NCI-H524 (cell line): Measurements from ENCODE around the gene FGD5.
"Not testable (repeated sequence)": the region's sequence is repeated elsewhere in the genome, so short reads cannot be mapped to it uniquely, and the experiment has no call there.

Source experiments
- DNase-seq, 2 experiments: peaks; one replicate each; lab custom pipeline; 2025; lab: John Stamatoyannopoulos, UW

Gene FGD5

DNA sequence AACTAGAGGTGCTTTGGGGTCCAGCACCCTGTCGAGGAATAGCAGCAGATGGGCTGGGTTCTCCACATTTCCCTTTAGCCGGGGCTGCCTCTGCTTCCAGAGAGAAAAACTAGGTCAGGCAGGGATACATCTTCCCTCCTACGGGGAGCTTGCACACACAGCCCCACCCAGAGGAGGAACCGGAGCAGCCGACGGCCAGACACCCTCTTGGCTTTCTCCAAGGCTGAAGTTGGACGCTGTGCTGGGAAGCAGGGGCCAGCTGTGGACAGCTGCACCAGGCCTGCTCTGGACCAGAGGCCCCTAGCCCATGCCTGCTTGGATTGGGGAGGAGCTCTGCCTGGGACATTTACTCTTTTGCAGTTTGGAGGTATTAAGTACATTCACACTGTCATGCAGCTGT lies 84.0 kb downstream of the FGD5 start:
- DNase-seq = no peak

DNA sequence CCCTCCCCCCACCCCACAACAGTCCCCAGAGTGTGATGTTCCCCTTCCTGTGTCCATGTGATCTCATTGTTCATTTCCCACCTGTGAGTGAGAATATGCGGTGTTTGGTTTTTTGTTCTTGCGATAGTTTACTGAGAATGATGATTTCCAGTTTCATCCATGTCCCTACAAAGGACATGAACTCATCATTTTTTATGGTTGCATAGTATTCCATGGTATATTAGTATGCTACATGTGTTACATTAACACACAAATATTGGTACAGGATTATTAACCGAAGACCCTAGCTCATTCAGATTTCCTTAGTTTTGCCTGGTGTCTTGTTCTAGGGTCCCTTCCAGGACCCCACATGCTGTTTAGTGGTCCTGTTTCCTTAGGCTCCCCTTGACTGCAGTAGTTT lies 84.7 kb downstream of the FGD5 start:
- not testable (repeated sequence) for DNase-seq

DNA sequence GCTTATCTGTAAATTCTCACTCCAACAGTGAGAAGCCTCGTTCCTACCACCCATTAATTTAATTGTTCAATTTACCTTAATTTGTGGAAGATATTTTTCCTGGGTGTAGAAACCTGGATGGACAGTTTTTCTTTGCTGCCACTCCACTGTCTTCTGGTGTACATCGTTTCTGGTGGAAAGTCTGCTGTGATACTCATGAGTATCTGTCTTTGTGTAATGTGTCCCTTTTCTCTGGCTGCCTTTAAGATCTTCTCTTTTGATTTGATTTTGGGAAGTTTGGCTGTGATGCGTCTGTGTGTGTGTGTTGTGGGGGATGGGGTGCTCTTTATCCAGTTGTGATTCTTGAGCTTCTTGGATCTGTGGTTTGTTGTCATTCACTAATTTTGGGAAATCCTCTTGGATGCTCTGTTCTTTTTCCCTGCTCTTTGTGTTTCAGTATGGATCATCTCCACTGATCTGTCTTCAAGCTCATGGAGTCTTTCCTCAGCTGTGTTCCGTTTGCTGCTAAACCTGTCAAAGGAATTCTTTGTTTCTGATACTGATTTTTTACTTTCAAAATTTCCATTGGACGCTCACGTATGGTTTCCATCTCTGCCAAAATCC lies 86.4 kb downstream of the FGD5 start:
- DNase-seq = no peak

DNA sequence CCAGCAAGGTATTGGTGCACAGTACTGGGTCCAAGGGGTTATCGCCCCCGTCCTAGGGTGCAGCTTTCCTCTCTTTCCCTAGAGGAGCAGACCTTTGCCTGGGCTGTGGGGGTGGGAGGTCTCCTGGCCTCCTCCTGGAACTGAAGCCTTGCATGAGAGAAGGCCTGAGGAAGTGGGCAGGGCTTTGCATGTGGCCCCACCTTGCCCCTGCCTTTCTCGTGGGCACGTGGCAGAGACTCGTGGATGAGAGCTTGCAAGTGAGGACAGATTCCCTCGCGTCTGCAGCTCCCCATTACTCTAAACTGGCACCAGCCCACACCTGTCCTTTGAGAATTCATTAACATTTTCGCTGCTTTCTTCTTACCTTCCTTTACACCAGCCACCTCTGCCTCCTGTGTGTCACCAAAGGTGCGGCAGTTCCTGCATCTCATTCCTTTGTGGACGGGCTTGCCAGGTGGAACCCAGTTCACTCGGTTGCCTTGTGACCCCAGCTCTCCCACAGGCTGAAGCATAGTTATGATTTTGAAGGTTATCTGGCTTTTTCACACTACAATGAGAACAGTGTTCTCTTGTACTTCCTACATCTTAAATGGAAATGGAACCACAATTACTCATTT lies 87.7 kb downstream of the FGD5 start:
- no peak for DNase-seq

DNA sequence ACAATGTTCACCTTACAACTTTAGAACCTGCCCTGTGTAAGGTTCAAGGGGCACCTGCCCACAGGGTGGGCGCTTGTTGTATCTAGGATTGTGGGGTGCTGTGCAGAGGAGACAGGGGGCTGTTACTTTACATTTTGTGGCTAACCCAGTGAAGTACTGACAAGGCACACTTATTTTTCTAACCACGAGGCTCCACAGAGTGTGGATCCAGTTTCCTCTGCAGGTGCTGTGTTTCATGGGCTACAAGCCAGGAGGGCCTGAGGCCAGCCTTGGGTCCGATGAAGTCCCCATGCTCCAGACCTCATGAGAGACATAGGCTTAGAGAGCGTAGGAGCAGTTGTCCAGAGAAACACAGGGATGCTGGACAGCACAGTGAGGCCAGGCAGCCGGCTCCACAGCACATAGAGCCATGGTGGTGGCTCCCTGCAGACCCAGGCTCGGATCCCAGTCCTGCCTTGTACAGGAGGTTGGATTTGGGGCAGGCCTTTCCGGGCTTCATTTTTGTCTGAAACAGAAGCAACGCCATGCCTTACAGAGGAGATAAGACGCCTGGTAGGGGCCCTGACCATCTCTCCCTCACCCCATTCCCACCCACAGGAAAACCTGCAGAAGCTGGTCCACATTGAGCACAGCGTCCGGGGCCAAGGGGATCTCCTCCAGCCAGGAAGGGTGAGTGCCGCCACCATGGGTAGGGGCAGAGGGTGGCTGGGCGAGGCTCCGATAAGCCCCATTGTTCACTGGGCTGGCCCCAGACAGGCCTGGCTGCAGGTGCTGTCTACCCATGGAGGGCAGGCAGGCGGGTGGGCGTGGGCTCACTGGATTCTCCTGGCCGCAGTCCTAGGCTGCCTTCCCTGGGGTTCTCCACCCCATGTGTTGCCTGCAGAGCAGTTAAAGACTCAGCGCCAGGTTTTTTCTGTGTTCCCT lies 88.5 kb downstream of the FGD5 start:
- no peak for DNase-seq

DNA sequence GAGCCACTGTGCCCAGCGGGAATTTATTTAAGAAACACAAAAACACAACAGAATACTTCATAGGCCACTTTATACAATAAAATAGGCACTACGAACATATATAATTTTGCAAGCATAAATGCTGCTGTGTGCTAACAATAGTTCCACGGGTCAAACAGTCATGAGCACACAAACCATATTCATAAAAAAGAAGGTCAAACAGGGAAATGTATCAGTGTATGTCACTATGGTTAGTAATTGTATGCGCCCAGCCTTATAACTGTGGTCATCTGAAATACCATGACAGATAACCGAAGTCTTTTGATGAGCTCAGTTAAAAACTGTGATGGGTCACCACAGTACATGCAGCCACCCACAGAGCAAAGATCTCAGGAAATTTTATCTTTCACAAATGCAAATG lies 90.5 kb downstream of the FGD5 start:
- no peak for DNase-seq

DNA sequence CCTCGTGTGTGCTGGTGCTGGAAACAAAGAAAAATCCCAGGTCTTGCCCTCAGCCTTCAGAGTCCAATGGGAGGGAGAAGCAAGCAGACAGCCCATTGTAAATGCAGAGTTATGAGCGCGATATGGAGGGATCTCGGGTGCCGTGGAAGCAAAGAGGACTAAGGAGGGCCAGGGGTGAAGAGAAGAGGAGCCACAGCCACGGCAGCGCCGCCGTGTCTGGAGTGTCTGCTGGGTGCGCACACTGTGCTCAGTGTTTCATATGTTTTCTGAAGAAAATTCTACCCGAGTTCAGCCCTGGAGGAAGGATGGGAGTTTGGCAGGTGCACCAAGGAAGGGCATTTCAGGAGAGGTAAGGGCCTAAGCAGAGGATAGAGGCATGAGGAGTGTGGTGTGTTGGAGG lies 92.9 kb downstream of the FGD5 start:
- no peak for DNase-seq

DNA sequence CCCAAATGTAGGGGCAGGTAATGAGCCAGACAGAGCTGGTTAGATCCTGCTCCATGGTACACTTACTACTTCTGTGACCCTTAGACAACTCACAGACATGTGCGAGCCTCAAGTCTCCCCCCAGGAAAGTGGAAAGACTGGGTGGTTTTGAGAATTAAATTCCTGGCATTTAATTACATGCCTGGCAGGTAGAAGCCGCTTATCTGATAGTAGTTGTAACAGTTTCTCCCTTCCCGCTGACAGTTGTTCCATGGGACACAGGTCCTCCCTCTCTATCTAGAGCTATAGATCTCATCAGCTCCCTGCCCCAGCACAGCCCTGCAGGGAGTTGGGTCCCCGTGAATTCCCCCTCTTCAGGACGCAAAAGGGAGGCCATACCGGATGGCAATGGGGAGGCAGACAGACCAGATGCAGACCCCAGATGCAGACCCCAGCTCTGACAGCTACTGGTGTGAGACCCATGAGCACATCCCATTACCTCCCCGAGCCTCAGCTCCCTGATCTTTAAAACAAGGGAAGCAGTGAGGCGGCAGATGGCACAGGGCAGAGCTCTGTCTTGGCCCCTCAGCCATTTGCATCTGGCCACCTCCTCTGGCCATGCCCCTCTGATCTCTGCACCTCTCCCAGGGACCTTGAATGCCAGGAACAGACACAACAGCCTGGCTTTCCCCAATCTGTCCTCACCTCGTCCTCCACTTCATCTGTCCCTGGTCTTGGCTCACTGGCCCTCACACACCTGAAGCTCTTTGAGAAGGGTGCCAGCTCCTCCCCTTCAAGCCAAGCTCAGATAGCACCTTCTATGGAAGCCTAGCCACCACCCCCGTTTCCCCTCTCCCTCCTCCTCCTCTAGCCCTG lies 94.5 kb downstream of the FGD5 start:
- DNase-seq = no peak

DNA sequence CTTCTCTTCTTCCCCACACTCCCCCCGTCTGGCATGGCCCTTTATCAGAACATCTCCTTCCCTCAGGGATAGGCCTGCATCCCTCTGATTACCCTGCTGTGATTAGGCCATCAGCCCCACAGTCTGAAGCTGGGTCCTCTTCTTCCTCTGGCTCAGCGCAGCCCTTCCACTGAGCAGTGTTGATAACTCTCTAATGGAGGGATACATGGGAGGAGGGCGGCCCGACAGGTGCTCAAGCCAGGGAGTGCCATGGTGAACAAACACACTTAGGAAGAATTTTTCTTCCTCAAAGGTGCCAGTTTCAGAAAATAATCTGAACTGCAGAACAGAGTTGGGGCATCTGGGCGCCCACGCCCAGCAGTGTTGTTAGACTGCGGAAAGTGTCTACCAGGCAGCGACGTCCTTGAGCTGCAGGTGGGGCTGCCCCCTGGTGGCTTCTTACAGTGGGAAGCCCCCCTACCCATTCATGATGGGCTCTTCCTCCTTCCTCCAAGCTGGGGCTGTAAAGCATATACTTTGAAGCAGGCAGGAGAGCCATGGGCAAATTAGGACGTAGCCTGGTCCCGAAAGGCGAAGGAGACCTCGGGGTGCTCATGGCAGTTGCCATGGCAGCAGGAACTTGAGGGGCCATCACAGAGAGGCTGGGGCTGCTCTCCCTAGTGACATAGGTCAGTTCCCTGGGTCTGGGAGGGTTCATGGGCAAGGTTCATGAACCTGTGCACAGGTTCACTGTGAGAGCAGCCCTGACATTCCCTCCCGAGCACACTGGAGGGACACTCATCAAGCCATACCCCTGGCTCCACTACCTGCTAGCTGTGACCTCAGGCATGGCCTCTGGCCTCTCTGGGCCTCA lies 95.4 kb downstream of the FGD5 start:
- DNase-seq = peak in 1 of 2 experiments; percentile 16

DNA sequence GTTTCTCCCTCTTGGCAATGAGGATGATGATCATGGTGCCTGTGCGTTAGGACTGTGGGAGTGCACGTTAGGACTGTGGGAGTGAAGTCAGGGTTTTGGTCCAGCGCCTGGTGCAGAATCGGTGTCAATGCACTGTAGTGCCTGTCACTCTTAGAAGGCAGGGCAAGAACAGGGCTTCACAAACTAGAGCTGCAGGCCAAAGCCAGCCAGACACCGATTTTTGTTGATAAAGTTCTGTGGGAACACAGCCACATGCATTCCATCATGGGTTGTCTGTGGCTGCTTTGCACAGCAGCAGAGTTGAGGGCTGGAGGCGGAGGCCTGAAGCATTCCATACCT lies 96.0 kb downstream of the FGD5 start:
- DNase-seq = no peak

DNA sequence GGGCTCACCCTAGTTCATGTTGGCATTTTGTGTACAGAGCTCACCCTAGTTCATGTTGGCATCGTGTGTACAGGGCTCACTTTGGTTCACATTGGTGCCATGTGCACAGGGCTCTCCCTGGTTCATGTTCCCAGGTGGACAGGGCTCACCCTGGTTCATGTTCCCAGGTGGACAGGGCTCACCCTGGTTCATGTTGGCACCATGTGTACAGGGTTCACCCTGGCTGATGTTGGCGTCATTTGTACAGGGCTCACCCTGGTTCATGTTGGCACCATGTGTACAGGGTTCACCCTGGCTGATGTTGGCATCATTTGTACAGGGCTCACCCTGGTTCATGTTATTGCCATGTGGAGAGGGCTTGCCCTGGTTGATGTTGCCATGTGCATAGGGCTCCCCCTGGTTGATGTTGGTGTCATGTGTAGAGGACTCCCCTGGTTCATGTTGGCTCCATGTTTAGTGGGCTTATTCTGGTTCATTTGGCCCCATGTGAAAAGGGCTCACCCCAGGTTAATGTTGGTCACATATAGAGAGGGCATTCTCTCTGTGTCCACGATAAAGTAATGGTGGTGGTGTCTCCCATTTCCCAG lies 97.0 kb downstream of the FGD5 start:
- DNase-seq = peak in 1 of 2 experiments; percentile 8

DNA sequence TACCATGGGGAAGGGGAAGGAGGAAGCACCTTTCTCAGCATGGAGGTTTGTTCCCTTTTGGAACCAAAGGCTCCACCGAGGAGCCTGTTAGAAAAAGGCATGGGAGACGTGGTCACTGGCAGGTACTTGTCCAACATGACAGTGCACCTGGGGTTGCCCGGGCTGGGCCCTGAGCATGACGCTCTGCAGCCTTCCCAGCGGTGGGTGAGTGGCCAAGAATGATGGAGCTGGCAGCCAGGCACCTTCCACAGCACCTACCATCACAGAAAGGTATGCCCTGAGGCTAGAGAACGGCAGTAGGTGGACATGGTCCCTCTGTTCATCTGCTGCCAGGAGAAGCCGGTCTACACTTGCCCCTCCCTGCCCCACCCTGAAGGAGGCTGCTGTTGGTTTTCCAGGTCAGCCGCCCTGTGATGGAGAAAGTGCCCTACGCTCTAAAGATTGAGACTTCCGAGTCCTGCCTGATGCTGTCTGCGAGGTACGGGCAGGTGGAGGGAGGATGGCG lies 99.6 kb downstream of the FGD5 start:
- no peak for DNase-seq

DNA sequence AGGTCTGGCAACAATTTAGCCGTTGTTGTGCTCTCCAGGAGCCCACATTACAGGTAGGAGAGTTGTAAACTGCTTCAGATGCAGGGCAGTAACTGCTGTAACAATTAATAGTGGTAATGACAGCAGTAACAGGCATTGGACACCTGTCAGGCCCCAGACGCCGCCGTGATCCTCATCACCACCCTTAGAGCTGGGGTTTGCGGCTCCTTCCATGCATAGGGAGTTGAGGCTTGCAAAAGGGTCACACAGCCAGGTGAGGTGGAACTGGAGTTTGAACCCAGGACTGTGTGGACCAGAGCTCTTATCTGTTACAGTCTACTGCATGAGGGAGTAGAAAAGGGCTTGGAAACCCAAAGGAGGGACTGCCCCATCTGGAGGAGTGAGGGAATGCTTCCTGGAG lies 101.8 kb downstream of the FGD5 start:
- DNase-seq = no peak

DNA sequence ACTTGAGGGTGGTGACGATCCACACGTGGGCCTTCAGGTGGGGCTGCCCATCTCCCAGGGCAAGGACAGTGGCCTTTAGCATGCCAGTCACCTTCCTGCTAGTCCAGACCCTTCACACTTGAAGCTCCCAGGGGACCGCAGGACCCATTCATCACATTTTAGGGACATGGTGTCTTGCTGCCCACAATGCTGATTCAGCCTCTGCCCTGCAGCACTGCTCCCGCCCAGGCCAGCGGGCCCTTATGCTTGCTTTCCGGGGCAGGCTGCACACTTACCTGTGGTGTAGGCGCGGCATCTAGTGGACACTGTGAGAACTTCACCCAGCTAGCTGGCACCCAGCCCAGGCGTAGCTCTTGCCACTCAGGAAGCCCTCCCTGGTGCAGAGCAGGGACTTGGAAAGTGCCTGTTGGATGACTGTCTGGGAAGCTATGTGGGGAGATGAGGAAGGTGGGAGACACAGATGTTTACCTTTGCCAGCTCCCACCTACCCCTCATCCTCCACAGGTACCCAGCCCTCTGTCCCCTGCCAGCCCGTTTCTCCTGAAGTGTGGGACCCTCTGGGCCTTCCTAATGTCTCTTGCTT lies 102.4 kb downstream of the FGD5 start:
- DNase-seq = peak; percentile 40 to 76

DNA sequence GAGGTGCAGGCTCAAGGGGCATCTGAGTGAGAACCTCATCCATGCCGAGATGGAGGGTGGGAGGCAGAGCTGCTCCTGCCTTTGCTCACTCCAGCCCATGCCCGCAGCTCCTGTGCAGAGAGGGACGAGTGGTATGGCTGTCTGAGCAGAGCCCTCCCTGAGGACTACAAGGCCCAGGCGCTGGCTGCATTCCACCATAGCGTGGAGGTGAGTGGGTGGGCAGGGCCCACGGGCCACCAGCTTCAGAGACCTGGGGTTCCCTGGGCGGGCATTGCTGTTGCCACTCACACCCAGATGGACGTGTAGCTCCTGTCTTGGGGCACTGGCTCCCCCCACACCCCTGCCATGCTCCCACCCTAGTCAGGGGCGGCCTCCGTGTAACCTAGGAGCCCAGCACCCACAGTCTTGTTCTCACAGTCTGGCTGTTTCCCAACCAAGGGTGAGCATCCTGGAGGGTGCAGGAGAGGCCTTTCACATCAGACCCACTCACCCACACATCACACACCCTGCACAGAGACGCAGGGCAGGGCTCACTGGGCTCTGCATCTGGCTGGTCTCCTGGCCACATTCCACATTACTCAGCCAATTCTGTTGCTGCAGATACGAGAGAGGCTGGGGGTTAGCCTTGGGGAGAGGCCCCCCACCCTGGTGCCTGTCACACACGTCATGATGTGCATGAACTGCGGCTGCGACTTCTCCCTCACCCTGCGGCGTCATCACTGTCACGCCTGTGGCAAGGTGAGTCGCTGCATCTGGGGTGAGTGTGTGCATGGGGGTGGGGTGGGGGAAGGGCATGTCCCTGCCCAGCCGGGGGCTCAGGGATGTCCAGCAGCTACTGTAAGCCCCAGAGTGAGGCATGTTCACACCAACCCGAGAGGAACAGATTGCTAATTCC lies 103.3 kb downstream of the FGD5 start:
- no peak for DNase-seq

DNA sequence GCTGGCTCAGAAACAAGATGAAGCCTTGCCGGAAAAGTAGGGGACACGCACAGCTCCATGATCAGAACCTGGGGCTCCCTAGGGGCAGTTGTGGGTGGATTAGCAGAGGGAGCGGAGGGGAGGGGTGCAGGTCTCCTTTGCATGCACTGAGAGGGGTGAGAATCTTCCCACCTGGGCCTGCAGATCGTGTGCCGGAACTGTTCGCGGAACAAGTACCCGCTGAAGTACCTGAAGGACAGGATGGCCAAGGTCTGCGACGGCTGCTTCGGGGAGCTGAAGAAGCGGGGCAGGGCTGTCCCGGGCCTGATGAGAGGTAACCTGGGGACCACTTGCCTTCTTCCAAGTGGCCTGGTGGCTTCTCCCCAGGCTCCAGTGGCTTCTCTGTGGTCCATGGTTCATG lies 104.1 kb downstream of the FGD5 start:
- no peak for DNase-seq

DNA sequence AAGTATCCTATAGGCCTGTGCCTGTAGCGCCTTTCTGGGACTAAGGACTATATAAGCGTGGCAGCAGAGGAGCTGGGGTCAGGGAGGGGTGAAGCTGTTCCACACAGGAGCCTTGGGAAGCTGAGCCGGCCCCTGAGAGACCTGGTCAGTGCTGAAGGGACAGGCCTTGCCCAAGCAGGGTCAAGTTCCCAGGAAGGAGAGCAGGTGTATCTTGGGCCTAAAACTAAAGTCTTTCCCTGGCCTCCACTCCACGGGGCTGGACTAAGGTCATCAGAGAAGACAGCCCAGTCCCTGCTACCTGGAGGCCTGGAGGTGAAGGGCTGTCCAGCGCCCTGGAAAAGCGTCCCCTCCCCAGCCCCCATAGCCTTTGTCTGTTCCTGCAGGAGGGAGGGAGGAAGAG lies 104.7 kb downstream of the FGD5 start:
- DNase-seq = no peak

DNA sequence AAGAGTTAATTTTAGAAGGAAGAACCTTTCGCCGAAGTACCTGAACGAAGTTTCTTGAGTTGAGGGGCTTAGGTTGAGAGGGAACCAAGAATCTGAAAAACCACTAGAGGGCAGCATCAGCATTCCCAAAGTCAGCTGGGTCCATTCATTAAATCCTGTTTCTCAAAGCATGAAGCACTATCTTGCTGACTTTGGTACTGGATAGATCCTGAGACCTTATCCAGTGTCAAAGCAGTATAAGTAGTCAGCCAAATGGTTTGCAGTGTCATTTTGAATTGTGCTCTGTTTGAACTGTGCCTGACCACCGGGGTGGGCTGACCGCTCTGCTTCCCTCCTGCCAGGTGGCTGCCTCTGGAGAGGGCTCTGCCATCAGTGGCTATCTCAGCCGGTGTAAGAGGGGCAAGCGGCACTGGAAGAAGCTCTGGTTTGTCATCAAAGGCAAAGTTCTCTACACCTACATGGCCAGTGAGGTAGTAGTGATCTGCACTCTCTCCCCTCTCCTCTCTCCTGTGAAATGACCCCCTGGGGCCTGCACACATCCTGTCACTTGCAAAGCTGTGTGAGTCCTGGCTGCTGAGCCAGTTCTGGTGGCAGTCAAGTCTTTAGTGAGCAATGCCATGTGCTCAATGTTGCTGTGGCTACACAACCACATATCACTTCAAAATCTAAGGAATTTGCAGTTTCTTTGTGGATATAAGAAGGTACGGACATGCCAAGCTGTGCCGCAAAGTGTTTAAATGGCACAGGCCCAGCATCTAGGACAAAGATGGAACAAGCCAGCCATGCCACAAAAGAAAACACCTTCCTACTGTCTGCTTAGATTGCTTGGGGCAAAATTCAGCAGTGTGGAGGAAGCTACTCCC lies 107.2 kb downstream of the FGD5 start:
- DNase-seq = peak; percentile 39 to 75
